Fibroblast of lung (primary cell): ENCODE measurements around the gene VSTM5. TPM values are rescaled to one million over a fixed set of nuclear protein-coding genes. Genes with fewer than 3 reads are reported as not detected.

Source experiments
- DNase-seq, 2 donors: peaks; one replicate each; pipeline versions ENCODE4 v3.0.0 to v3.0.0-alpha.2; 2010; ENCODE audit warnings: low read depth in 2 of 2
- H2AFZ ChIP-seq: 2 replicates; pipeline ENCODE4 v1.5.1; 2012; ENCODE audit warnings: low read length, control low read depth, inconsistent platforms
- H3K27ac ChIP-seq: 2 replicates; pipeline ENCODE4 v1.5.1; 2011; ENCODE audit warnings: low read length, control low read depth; ENCODE audit not compliant: insufficient read depth
- H3K27me3 ChIP-seq: 2 replicates; pipeline ENCODE4 v1.5.1; 2011; ENCODE audit warnings: mild to moderate bottlenecking, low read length; ENCODE audit not compliant: control insufficient read depth, insufficient read depth
- H3K36me3 ChIP-seq: 2 replicates; pipeline ENCODE4 v1.5.1; 2011; ENCODE audit warnings: low read length; ENCODE audit not compliant: control insufficient read depth, insufficient read depth
- H3K4me1 ChIP-seq: 2 replicates; pipeline ENCODE4 v1.5.1; 2011; ENCODE audit warnings: low read length; ENCODE audit not compliant: control insufficient read depth, insufficient read depth; ENCODE audit errors: extremely low read depth
- H3K4me2 ChIP-seq: 2 replicates; pipeline ENCODE4 v1.5.1; 2011; ENCODE audit warnings: low read length, control low read depth; ENCODE audit not compliant: insufficient read depth; ENCODE audit errors: extremely low read depth
- H3K4me3 ChIP-seq, 4 experiments: fragments of 200-600 bp in 1 of 4; sonication (generic) in 1 of 4; replicated peaks in 1 of 4; 2 replicates each; pipeline ENCODE4 v1.5.1; 2011 to 2016; ENCODE audit warnings: low read length in 4 of 4, low read depth in 3 of 4, mild to moderate bottlenecking in 3 of 4, control low read depth in 2 of 4, inconsistent platforms in 1 of 4, mixed read lengths in 1 of 4; ENCODE audit not compliant: insufficient read depth in 1 of 4; ENCODE audit errors: control extremely low read depth in 1 of 4
- H3K79me2 ChIP-seq: 2 replicates; pipeline ENCODE4 v1.5.1; 2012; ENCODE audit warnings: mild to moderate bottlenecking, low read length, inconsistent platforms; ENCODE audit not compliant: control insufficient read depth, insufficient read depth
- H3K9ac ChIP-seq: 2 replicates; pipeline ENCODE4 v1.5.1; 2011; ENCODE audit warnings: mild to moderate bottlenecking, low read length, control low read depth; ENCODE audit not compliant: insufficient read depth
- H3K9me3 ChIP-seq: 2 replicates; pipeline ENCODE4 v1.5.1; 2012; ENCODE audit warnings: low read depth, low read length; ENCODE audit not compliant: control insufficient read depth, insufficient read depth
- H4K20me1 ChIP-seq: 2 replicates; pipeline ENCODE4 v1.5.1; 2011; ENCODE audit warnings: low read length; ENCODE audit not compliant: control insufficient read depth, insufficient read depth; ENCODE audit errors: extremely low read depth
- EZH2 ChIP-seq: IDR thresholded peaks from 2 replicates; pipeline ENCODE4 v1.5.1; 2012; ENCODE audit warnings: low read length, control low read depth, mild to moderate bottlenecking; ENCODE audit errors: missing control alignments
- polyA plus RNA-seq, 2 donors: library from polyadenylated mRNA; depleted of rRNA in 1 of 2; stranded (reverse) in 1 of 2; unstranded in 1 of 2; fragments of >200 nt; gene quantifications; 2 replicates each; pipeline ENCODE4 v1.2.1, GENCODE V29; 2011 to 2012; ENCODE audit warnings: missing spikeins in 1 of 2
- total RNA-seq: library from RNA; depleted of rRNA; stranded (reverse); fragments of >200 nt; gene quantifications from 2 replicates; pipeline ENCODE4 v1.2.1, GENCODE V29; 2014
- TF ChIP-seq, protein P1 (sequence below), 2 donors: IDR thresholded peaks in 1 of 2; conservative IDR thresholded peaks in 1 of 2; 1 replicate in 1 of 2; 2 replicates in 1 of 2; pipeline ENCODE4 v1.5.1; 2011 to 2012; ENCODE audit warnings: low read length in 2 of 2, control low read depth in 1 of 2, inconsistent platforms in 1 of 2, low read depth in 1 of 2, mild to moderate bottlenecking in 1 of 2

VSTM5 gene
- total and polyA plus RNA-seq, 2 donors (not counting 1 experiment from before 2014, with no cell fraction given), result 0.50 to 1.4 TPM

DNA sequence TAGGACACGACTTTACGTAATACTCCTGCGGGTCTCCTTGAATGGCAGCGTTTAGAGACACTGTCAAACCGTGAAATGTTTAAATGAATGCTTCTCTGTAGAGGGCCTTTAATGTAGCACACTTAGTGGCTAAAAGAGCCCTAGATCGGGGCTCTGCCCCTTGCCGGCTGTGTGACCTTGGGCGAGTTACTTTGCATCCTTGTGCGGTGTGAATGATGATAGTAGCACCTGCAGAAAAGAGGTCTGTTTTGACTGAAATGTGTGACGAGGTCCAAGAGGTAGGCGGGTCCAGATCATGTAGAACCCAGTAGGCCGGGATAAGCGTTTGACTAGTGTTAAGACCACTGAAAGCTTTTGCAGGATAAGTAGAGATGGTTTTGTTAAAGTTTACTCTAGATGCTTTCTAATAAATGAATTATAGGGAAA lies 65.5 kb downstream of the VSTM5 start:
- H3K27ac ChIP-seq, result peak overlapping the region; percentile 99
- H3K36me3 ChIP-seq, result peaks cover 3% of the 10 kb centered on the region
- no peaks in the 10 kb centered on the region for H3K27me3 ChIP-seq
- H3K4me1 ChIP-seq, result peaks cover 6% of the 10 kb centered on the region
- TF ChIP-seq, protein P1, sequence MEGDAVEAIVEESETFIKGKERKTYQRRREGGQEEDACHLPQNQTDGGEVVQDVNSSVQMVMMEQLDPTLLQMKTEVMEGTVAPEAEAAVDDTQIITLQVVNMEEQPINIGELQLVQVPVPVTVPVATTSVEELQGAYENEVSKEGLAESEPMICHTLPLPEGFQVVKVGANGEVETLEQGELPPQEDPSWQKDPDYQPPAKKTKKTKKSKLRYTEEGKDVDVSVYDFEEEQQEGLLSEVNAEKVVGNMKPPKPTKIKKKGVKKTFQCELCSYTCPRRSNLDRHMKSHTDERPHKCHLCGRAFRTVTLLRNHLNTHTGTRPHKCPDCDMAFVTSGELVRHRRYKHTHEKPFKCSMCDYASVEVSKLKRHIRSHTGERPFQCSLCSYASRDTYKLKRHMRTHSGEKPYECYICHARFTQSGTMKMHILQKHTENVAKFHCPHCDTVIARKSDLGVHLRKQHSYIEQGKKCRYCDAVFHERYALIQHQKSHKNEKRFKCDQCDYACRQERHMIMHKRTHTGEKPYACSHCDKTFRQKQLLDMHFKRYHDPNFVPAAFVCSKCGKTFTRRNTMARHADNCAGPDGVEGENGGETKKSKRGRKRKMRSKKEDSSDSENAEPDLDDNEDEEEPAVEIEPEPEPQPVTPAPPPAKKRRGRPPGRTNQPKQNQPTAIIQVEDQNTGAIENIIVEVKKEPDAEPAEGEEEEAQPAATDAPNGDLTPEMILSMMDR (conservative IDR thresholded peaks at IDR 0.05 in 1 of 2, IDR thresholded peaks at IDR 0.05 in 1 of 2; ENCODE audit: low read depth in 1 of 2, low read length in 2 of 2), result no peak
- no peak for TF ChIP-seq EZH2
- peak overlapping the region; percentile 100 for H3K9ac ChIP-seq
- H4K20me1 ChIP-seq, result peaks cover 2% of the 10 kb centered on the region
- H3K79me2 ChIP-seq, result peaks cover 52% of the 10 kb centered on the region
- peak; percentile 4 to 18 for DNase-seq
- no peaks in the 10 kb centered on the region for H3K9me3 ChIP-seq
- peak overlapping the region; percentile 93 for H3K4me2 ChIP-seq
- no peak overlapping the region for H2AFZ ChIP-seq
- H3K4me3 ChIP-seq, result peak overlapping the region; percentile 62 to 99 (median 93)

DNA sequence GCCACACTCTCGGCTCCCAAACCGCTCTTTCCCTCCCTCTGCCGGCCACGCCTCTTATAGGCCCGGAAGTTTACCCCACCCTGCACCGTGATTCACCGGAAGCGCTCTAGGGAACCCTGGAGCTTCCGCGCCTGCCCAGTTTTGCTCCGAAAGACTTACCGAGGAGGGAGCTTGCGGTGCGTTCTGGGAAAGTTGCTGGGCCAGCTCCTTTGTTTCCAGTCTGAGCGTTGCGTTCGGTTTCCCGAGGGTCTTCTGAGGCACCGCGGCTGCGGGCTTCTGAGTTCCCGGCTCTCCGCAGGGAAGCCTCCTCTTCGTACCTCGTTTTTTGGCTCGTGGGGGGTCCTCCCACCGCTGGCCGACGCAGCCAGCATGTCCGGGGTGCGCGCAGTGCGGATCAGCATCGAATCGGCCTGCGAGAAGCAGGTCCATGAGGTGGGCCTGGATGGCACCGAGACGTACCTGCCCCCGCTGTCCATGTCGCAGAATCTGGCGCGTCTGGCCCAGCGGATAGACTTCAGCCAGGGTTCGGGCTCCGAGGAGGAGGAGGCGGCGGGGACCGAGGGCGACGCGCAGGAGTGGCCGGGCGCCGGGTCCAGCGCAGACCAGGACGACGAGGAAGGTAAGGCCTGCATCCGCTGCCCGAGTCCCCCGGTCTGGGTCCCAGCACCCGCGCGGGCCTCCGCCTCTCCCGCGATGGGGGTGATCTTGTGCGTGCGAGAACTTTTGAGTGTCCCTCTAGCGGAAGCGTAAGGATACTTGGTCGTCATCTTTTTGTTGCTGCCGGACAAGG lies 66.1 kb downstream of the VSTM5 start, which contains the start of gene MED17:
TSS of gene MED17 (plus strand) at position 138 of the 790 bp plus-strand sequence. CDS start at position 370, 232 bp downstream.
- Histone ChIP-seq H3K4me1 (peaks cover 6% of the 10 kb centered on the region), H3K4me3 (peak within 1 kb of the TSS; percentile 62 to 99 (median 93)), H2AFZ (peak within 1 kb of the TSS; percentile 91), H3K36me3 (peaks cover 2% of the 10 kb centered on the region), H3K79me2 (peaks cover 46% of the 10 kb centered on the region), H3K9me3 (no peaks in the 10 kb centered on the region), H3K27me3 (no peaks in the 10 kb centered on the region), H3K4me2 (peak within 1 kb of the TSS; percentile 93), H4K20me1 (peaks cover 2% of the 10 kb centered on the region), H3K9ac (peak within 1 kb of the TSS; percentile 100), H3K27ac (peak within 1 kb of the TSS; percentile 99)
- no peak for TF ChIP-seq EZH2
- TF ChIP-seq, protein P1 (conservative IDR thresholded peaks at IDR 0.05 in 1 of 2, IDR thresholded peaks at IDR 0.05 in 1 of 2; ENCODE audit: low read depth in 1 of 2, low read length in 2 of 2), result peak; percentile 36 to 52
- peak; percentile 91 to 92 for DNase-seq

DNA sequence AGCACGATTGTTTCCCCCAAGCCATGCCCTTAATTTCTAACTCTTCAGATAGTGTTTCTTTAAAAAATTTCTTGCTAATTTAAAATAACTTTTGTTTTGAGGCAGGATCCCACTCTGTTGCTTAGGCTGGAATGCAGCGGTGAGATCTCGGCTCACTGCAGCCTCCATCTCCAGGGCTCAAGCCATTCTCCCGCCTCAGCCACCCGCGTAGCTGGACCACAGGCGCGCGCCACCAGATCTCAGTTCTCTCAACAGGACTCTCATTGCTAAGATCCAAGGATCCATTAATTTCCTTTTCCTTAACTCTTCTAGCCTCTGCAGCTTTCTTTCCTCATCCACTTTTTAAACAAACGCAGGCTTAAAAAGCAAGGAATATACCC lies 66.7 kb downstream of the VSTM5 start:
- Histone ChIP-seq H3K9me3 (no peaks in the 10 kb centered on the region), H3K4me1 (peaks cover 6% of the 10 kb centered on the region), H3K27ac (peak overlapping the region; percentile 99), H3K4me3 (peak overlapping the region; percentile 62 to 99 (median 93)), H3K79me2 (peaks cover 40% of the 10 kb centered on the region), H3K9ac (peak overlapping the region; percentile 100), H3K27me3 (no peaks in the 10 kb centered on the region), H3K4me2 (peak overlapping the region; percentile 82), H4K20me1 (peaks cover 2% of the 10 kb centered on the region), H3K36me3 (peaks cover under 1% of the 10 kb centered on the region), H2AFZ (peak overlapping the region; percentile 91)
- no peak for TF ChIP-seq EZH2
- TF ChIP-seq, protein P1 (conservative IDR thresholded peaks at IDR 0.05 in 1 of 2, IDR thresholded peaks at IDR 0.05 in 1 of 2; ENCODE audit: low read depth in 1 of 2, low read length in 2 of 2), result no peak
- no peak for DNase-seq
